ENCODE measurements around the gene LRRC39. TPM values are rescaled to one million over a fixed set of nuclear protein-coding genes. Genes with fewer than 3 reads are reported as not detected.

LRRC39 gene
- total RNA-seq, 1 donor from 2014 or later = 0.71 TPM

DNA sequence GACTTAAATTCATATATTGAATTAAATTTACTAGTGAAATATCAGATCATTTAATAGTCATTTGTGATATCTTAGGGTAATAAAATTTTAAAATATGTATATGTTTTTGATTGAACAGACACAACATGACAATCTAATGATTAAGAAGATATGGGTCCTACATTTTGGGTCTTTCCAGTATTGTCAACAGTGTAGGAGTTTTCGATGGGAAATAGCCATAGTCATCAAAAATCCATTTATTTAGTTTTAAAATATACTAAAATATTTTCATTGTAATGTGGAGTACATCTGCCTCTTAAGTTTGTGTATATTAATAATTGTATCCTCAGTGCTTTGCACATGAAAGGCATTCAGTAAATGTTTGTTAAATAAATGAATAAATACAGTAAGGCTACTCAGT lies 31.1 kb downstream of the LRRC39 start:
- Histone ChIP-seq H3K4me1 (no peaks in the 10 kb centered on the region), H3K4me3 (no peak overlapping the region), H3K9me3 (no peaks in the 10 kb centered on the region), H3K27ac (no peak overlapping the region), H3K27me3 (ENCODE audit: low read depth) (no peaks in the 10 kb centered on the region), H3K36me3 (peaks cover 81% of the 10 kb centered on the region)
- DNase-seq = no peak
- TF ChIP-seq, protein P1, sequence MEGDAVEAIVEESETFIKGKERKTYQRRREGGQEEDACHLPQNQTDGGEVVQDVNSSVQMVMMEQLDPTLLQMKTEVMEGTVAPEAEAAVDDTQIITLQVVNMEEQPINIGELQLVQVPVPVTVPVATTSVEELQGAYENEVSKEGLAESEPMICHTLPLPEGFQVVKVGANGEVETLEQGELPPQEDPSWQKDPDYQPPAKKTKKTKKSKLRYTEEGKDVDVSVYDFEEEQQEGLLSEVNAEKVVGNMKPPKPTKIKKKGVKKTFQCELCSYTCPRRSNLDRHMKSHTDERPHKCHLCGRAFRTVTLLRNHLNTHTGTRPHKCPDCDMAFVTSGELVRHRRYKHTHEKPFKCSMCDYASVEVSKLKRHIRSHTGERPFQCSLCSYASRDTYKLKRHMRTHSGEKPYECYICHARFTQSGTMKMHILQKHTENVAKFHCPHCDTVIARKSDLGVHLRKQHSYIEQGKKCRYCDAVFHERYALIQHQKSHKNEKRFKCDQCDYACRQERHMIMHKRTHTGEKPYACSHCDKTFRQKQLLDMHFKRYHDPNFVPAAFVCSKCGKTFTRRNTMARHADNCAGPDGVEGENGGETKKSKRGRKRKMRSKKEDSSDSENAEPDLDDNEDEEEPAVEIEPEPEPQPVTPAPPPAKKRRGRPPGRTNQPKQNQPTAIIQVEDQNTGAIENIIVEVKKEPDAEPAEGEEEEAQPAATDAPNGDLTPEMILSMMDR (IDR thresholded peaks at IDR 0.05) = no peak
- ATAC-seq = no peak
- intact Hi-C loops (cut with DNase I) = no loop called here

DNA sequence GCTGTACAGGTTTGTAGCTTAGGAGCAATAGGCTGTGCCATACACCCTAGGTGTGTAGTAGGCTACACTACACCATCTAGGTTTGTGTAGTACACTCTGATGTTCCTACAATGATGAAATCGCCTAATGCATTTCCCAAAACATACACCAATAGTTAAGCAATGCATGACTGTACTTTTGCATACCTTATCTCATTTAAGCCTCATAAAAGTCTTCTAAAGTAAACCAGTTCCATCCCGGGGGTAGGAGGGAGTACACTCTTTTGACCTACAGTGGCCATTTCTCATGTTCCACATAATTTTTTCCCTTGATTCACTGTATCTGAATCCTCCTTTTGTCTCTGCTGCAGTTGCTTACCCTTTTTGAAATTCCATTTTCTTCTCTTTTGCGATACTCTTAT lies 32.9 kb downstream of the LRRC39 start:
- peaks cover 97% of the 10 kb centered on the region for H3K36me3 ChIP-seq
- H3K27me3 ChIP-seq (ENCODE audit: low read depth) = no peaks in the 10 kb centered on the region
- H3K4me3 ChIP-seq = no peak overlapping the region
- H3K9me3 ChIP-seq = no peaks in the 10 kb centered on the region
- H3K4me1 ChIP-seq = no peaks in the 10 kb centered on the region
- no peak for ATAC-seq
- TF ChIP-seq, protein P1 (IDR thresholded peaks at IDR 0.05) = no peak
- no peak overlapping the region for H3K27ac ChIP-seq
- DNase-seq = no peak
- intact Hi-C loops (cut with DNase I) = no loop called here

DNA sequence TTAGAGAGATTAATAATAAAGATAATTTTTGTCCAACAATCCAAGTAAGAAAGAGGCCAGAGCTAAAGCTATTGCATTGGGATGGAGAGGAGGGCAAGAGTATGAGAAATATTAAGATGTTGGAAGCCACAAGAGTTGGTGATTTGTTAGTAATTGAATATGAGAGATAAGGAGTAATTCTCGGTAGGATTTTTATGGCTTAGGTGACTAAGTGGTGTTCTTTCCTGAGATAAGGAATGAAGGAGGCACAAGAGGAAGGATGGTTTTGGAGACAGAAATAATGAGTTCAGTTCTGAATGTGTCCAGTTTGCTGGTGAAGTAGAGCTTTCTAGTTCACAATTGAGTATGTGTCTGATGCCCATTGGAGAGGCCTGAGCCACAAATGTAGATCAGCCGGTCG lies 35.7 kb downstream of the LRRC39 start:
- intact Hi-C loops (cut with DNase I) = no loop called here
- H3K4me3 ChIP-seq = no peak overlapping the region
- ATAC-seq = no peak
- no peaks in the 10 kb centered on the region for H3K27me3 ChIP-seq (ENCODE audit: low read depth)
- DNase-seq = no peak
- no peak overlapping the region for H3K27ac ChIP-seq
- peaks cover 100% of the 10 kb centered on the region for H3K36me3 ChIP-seq
- H3K9me3 ChIP-seq = no peaks in the 10 kb centered on the region
- no peaks in the 10 kb centered on the region for H3K4me1 ChIP-seq
- TF ChIP-seq, protein P1 (IDR thresholded peaks at IDR 0.05) = no peak

DNA sequence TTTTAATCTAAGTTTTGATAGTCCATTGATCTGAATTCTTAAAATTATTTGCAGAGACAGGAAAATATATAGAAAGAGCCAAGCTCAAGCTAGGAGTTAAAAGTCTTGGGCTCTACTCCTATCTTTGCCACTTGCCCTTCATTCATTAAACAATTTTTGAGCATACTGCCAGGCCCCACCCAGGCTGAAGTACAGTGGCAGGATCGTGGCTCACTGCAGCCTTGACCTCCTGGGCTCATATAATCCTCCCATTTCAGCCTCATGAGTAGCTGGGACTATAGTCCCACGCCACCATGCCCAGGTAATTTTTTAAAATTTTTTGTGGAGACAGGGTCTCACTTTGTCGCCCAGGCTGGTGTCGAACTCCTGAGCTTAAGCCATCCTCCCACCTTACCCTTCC lies 36.9 kb downstream of the LRRC39 start:
- TF ChIP-seq, protein P1 (IDR thresholded peaks at IDR 0.05) = no peak
- no peak for ATAC-seq
- Histone ChIP-seq H3K27me3 (ENCODE audit: low read depth) (no peaks in the 10 kb centered on the region), H3K9me3 (no peaks in the 10 kb centered on the region), H3K27ac (no peak overlapping the region), H3K36me3 (peaks cover 95% of the 10 kb centered on the region), H3K4me3 (no peak overlapping the region), H3K4me1 (no peaks in the 10 kb centered on the region)
- intact Hi-C loops (cut with DNase I) = no loop called here
- DNase-seq = no peak

DNA sequence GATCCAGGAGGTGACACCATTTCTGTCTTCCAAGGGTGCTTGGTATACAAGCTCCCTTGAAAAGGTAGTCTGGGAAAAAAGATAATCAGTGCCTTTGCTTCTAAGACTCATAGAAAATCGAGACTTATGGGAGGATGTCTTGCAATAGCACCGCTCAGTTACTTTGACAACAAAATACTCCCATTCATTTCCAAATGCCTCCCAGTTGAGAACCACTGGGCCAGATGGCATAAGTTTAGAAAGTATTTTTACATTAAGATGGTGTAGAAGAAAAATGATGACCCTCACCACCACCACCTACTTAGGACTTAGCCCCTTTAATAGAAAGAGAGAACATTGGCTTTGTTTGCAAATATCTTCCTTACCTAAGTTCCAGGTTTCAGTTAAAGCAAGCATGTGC lies 40.5 kb downstream of the LRRC39 start:
- H3K36me3 ChIP-seq = peaks cover 60% of the 10 kb centered on the region
- H3K4me1 ChIP-seq = peaks cover 20% of the 10 kb centered on the region
- DNase-seq (no peak), ATAC-seq (no peak)
- TF ChIP-seq, protein P1 (IDR thresholded peaks at IDR 0.05) = no peak
- no peaks in the 10 kb centered on the region for H3K9me3 ChIP-seq
- no peak overlapping the region for H3K27ac ChIP-seq
- no peak overlapping the region for H3K4me3 ChIP-seq
- no peaks in the 10 kb centered on the region for H3K27me3 ChIP-seq (ENCODE audit: low read depth)
- intact Hi-C loops (cut with DNase I) = no loop called here

DNA sequence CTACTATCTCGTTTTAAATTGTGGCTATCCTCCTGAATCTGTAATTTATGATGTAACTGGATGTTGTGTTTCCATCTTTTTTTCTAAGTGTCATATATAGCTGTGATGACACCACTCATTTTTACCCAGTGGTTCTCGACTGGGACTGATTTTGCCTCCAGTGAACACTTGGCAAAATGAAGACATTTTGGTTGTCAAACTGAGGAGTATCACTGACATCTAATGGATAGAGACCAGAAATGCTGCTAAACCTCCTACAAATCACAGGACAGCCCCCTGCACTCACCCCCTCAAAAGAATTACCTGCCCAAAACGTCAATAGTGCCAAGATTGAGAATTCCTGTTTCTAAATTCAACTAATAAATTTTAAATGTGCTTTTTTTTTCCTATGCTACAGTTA lies 43.2 kb downstream of the LRRC39 start:
- DNase-seq = no peak
- Histone ChIP-seq H3K4me3 (no peak overlapping the region), H3K27ac (no peak overlapping the region), H3K9me3 (no peaks in the 10 kb centered on the region), H3K4me1 (peaks cover 31% of the 10 kb centered on the region), H3K36me3 (peaks cover 32% of the 10 kb centered on the region), H3K27me3 (ENCODE audit: low read depth) (no peaks in the 10 kb centered on the region)
- no peak for ATAC-seq
- intact Hi-C loops (cut with DNase I) = no loop called here
- TF ChIP-seq, protein P1 (IDR thresholded peaks at IDR 0.05) = no peak

All from lower lobe of right lung (tissue), 2 donors.